Suprapubic skin (tissue), 4 donors: Measurements from ENCODE around the gene DDIT3. TPM values are rescaled to one million over a fixed set of nuclear protein-coding genes. Genes with fewer than 3 reads are reported as not detected.
"Not testable (repeated sequence)": the region's sequence is repeated elsewhere in the genome, so short reads cannot be mapped to it uniquely, and the experiment has no call there.

ENCODE experiments used
- DNase-seq, 2 donors: peaks; one replicate each; pipeline ENCODE4 v3.0.0-alpha.2; 2019; ENCODE audit warnings: low spot score in 2 of 2
- H3K27ac ChIP-seq: fragments of 200-600 bp; sonication (generic); one replicate; pipeline ENCODE4 v1.5.1; 2019
- H3K27me3 ChIP-seq: fragments of 200-600 bp; sonication (generic); one replicate; pipeline ENCODE4 v1.5.1; 2019
- H3K36me3 ChIP-seq: fragments of 200-600 bp; sonication (generic); one replicate; pipeline ENCODE4 v1.5.1; 2019
- H3K4me1 ChIP-seq: fragments of 200-600 bp; sonication (generic); one replicate; pipeline ENCODE4 v1.5.1; 2019
- H3K4me3 ChIP-seq: fragments of 200-600 bp; sonication (generic); one replicate; pipeline ENCODE4 v1.5.1; 2019; ENCODE audit warnings: mild to moderate bottlenecking
- H3K9me3 ChIP-seq: fragments of 200-600 bp; sonication (generic); one replicate; pipeline ENCODE4 v1.5.1; 2019
- CTCF ChIP-seq, 2 donors: fragments of 200-600 bp in 1 of 2; fragments of 450-650 bp in 1 of 2; sonication (generic) in 1 of 2; IDR thresholded peaks; one replicate each; pipeline ENCODE4 v1.5.1; 2016 to 2019; ENCODE audit warnings: antibody characterized with exemption in 2 of 2, mild to moderate bottlenecking in 1 of 2, moderate library complexity in 1 of 2
- EP300 ChIP-seq: sonication (generic); formaldehyde crosslinking; IDR thresholded peaks from one replicate; pipeline ENCODE4 v1.6.1; 2017; ENCODE audit warnings: antibody characterized with exemption
- POLR2A ChIP-seq, 2 donors: fragments of 450-650 bp; IDR thresholded peaks; one replicate each; pipeline ENCODE4 v1.6.1; 2017; ENCODE audit warnings: antibody characterized with exemption in 2 of 2, mild to moderate bottlenecking in 2 of 2, moderate library complexity in 2 of 2
- POLR2AphosphoS5 ChIP-seq, 3 donors: sonication (generic); formaldehyde crosslinking; IDR thresholded peaks; one replicate each; pipeline ENCODE4 v1.6.1; 2017; ENCODE audit warnings: antibody characterized with exemption in 3 of 3
- WGBS: methylation state at CpG from one replicate; pipeline ENCODE4 v1.1.5; 2018; 5-methylcytosine and 5-hydroxymethylcytosine counted together
- total RNA-seq, 4 donors: library from RNA; depleted of rRNA; stranded (reverse); fragments of >200 nt; gene quantifications; one replicate each; pipeline ENCODE4 v1.1.0, GENCODE V29; 2016

DDIT3 gene, protein sequence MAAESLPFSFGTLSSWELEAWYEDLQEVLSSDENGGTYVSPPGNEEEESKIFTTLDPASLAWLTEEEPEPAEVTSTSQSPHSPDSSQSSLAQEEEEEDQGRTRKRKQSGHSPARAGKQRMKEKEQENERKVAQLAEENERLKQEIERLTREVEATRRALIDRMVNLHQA
- 10 to 100 TPM in 3 of 4 donors, 1 to 10 TPM in 1; 8.1 to 33.6 (median 14.4) TPM for total RNA-seq

DNA sequence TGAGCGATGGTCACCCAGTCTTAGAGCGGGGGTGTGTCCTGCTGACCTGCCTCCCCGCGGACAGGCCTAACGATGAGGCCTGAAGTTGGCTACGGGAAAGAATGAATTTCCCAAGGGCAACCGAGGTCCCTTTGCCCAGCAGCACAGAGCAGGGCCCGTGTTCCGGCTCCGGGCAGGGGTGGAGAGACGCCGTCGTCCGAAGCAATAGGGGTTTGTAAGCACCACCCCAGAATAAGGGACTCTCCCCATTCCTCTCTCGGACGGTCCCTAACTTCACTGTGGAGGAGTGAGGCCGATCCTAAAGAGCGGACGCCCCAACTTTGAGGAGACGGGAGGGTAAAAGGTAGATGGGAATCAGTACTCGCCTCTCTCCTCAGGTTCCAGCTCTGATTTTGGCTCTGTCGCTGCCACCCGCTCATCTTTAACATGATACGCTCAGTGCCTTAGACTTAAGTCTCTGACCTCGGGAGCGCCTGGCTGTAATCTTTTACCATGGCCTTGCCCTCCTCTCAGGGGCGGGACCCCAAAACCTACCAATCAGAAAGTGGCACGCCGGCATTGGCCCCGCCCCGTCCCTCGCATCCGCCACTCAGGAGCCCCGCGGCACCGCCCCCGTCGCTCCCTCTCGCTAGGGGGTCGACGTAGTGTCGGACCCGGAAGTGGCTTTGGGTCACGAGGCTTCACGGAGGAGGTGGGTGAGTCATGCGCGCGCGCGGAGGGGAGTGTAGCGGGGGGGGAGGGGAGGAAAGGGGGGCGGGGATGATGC lies at the start of gene DDIT3:
TSS of gene DDIT3 (minus strand) at position 462 of the 766 bp plus-strand sequence. CDS start 3,108 bp downstream, outside the sequence.
- H3K4me1 ChIP-seq, result peaks cover 68% of the 10 kb centered on the region
- peak; percentile 98 to 100 for TF ChIP-seq POLR2A (IDR thresholded peaks at IDR 0.05)
- peak; percentile 41 for TF ChIP-seq EP300
- peak; percentile 96 to 99 (median 99) for TF ChIP-seq POLR2AphosphoS5 (IDR thresholded peaks at IDR 0.05)
- TF ChIP-seq CTCF (IDR thresholded peaks at IDR 0.05), result no peak
- WGBS, result 0% methylated on average over 20 of the region's 52 CpGs
- H3K4me3 ChIP-seq, result peak within 1 kb of the TSS; percentile 77
- H3K9me3 ChIP-seq, result no peaks in the 10 kb centered on the region
- peaks cover 24% of the 10 kb centered on the region for H3K36me3 ChIP-seq
- peak within 1 kb of the TSS; percentile 96 for H3K27ac ChIP-seq
- H3K27me3 ChIP-seq, result no peaks in the 10 kb centered on the region
- DNase-seq, result peak; percentile 100

- WGBS, result 90% methylated on average over 18 of the region's 18 CpGs
- H3K27ac ChIP-seq, result no peak overlapping the region
- TF ChIP-seq EP300, result no peak
- no peak for TF ChIP-seq POLR2A (IDR thresholded peaks at IDR 0.05)
- no peak for TF ChIP-seq POLR2AphosphoS5 (IDR thresholded peaks at IDR 0.05)
- TF ChIP-seq CTCF (IDR thresholded peaks at IDR 0.05), result no peak
Measured at GRCh38 chr12:57569858-57570257, 49.5 kb upstream of the DDIT3 start.

GRCh38 chr12:57568838-57569237 lies 48.5 kb upstream of the DDIT3 start:
- Histone ChIP-seq H3K9me3 (no peaks in the 10 kb centered on the region), H3K4me3 (no peak overlapping the region), H3K27me3 (peaks cover 32% of the 10 kb centered on the region), H3K36me3 (no peaks in the 10 kb centered on the region), H3K4me1 (no peaks in the 10 kb centered on the region), H3K27ac (no peak overlapping the region)
- TF ChIP-seq CTCF (IDR thresholded peaks at IDR 0.05) (no peak), POLR2AphosphoS5 (IDR thresholded peaks at IDR 0.05) (no peak), POLR2A (IDR thresholded peaks at IDR 0.05) (no peak)
- WGBS, result 78% methylated on average over 6 of the region's 6 CpGs
- DNase-seq, result peak in 1 of 2 donors; percentile 57

More at GRCh38 chr12:57569858-57570257, 49.5 kb upstream of the DDIT3 start:
- peaks cover 24% of the 10 kb centered on the region for H3K27me3 ChIP-seq
- H3K4me3 ChIP-seq, result no peak overlapping the region
- H3K4me1 ChIP-seq, result no peaks in the 10 kb centered on the region
- peak in 1 of 2 donors; percentile 72 for DNase-seq
- H3K36me3 ChIP-seq, result no peaks in the 10 kb centered on the region
- no peaks in the 10 kb centered on the region for H3K9me3 ChIP-seq

DNA sequence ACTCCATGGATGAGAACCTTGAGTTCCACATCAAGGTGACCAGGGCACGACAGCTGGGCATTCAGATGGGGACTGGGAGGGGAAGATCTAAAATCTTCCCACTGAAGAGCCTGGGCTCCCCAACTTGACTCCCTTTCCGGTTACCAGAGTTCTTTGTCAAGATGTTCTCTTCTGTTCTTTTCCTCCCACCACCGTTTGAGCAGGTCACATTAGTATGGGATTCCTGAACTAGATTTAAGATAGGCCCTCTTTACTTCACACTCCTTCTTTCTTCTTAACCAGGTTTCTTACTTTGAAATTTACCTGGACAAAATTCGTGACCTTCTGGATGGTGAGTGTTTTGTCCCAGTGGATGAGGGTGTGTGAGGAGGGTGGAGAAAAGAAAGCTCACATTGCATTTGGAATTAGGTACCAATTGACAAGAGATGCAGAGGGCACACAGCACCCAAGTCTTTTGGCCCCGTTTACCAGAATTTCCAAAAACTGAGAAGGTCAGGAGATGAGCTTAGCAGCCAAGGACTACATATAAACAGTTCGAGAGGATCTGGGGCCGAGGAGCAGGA lies 43.9 kb upstream of the DDIT3 start:
- no peak overlapping the region for H3K4me3 ChIP-seq
- no peaks in the 10 kb centered on the region for H3K9me3 ChIP-seq
- peaks cover 36% of the 10 kb centered on the region for H3K27me3 ChIP-seq
- H3K27ac ChIP-seq, result no peak overlapping the region
- no peaks in the 10 kb centered on the region for H3K36me3 ChIP-seq
- WGBS, result 83% methylated on average over 7 of the region's 7 CpGs
- peak in 1 of 2 donors; percentile 31 for DNase-seq
- TF ChIP-seq CTCF (IDR thresholded peaks at IDR 0.05), result no peak
- TF ChIP-seq POLR2AphosphoS5 (IDR thresholded peaks at IDR 0.05), result no peak
- no peak for TF ChIP-seq POLR2A (IDR thresholded peaks at IDR 0.05)
- no peak for TF ChIP-seq EP300
- H3K4me1 ChIP-seq, result no peaks in the 10 kb centered on the region

GRCh38 chr12:57563358-57563757 lies 43.0 kb upstream of the DDIT3 start:
- 42% methylated on average over 4 of the region's 4 CpGs for whole genome bisulfite sequencing
- Histone ChIP-seq H3K4me1 (no peaks in the 10 kb centered on the region), H3K9me3 (no peaks in the 10 kb centered on the region), H3K36me3 (no peaks in the 10 kb centered on the region), H3K27ac (no peak overlapping the region), H3K27me3 (peaks cover 35% of the 10 kb centered on the region), H3K4me3 (no peak overlapping the region)
- TF ChIP-seq CTCF (IDR thresholded peaks at IDR 0.05) (no peak), POLR2AphosphoS5 (IDR thresholded peaks at IDR 0.05) (no peak), EP300 (no peak), POLR2A (IDR thresholded peaks at IDR 0.05) (no peak)
- DNase-seq, result no peak

DNA sequence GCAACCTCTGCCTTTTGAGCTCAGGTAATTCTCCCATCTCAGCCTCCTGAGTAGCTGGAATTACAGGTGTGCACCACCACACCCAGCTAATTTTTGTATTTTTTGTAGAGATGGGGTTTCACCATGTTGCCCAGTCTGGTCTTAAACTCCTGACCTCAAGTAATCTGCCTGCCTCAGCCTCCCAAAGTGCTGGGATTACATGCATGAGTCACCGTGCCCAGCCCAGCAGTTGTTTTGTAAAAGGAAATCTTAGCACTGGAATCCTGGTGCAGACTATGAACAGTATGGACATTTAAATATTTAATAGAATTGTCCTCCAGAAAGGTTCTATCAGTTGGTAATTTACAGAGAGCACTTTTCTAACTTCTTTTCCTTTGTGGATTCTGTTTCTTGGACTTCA lies 40.8 kb upstream of the DDIT3 start:
- H3K9me3 ChIP-seq, H3K27ac ChIP-seq, H3K36me3 ChIP-seq, H3K4me3 ChIP-seq, H3K4me1 ChIP-seq: not testable (repeated sequence)
- DNase-seq, result peak in 1 of 2 donors; percentile 20
- WGBS, result 57% methylated on average over 1 of the region's 1 CpG
- H3K27me3 ChIP-seq, result peaks cover 20% of the 10 kb centered on the region
